GM12878 (cell line): ENCODE data around the gene TPGS2. TPM values are rescaled to one million over a fixed set of nuclear protein-coding genes. Genes with fewer than 3 reads are reported as not detected.

ENCODE experiments used
- ATAC-seq: fragments of 200-7000 bp; cut with Tn5 transposase; 3 replicates; pipeline ENCODE4 v1.9.1; 2020; ENCODE audit warnings: mild to moderate bottlenecking, moderate library complexity
- BruUV-seq: library from RNA; stranded (reverse); fragments of 400-500 nt; replicated peaks from 2 replicates; lab custom pipeline; 2021; lab: Mats Ljungman, UMichigan
- CTCF ChIA-PET: fragments of 300-600 bp; sonication (Branson Sonifier 250); formaldehyde crosslinking; extraction: SDS; loops from one replicate; lab custom pipeline; 2021; ENCODE audit warnings: inconsistent platforms; lab: Yijun Ruan, JAX
- POLR2A ChIA-PET: fragments of 350-600 bp; formaldehyde crosslinking; extraction: SDS; loops from one replicate; lab custom pipeline; 2021; ENCODE audit warnings: inconsistent platforms; lab: Charles Lee
- RAD21 ChIA-PET: fragments of 300-600 bp; sonication (Branson Sonifier 250); formaldehyde crosslinking; loops from one replicate; lab custom pipeline; 2023; ENCODE audit warnings: antibody characterized with exemption; ENCODE audit not compliant: unreplicated experiment; lab: Charles Lee
- SMC1A ChIA-PET: fragments of 300-600 bp; sonication (Branson Sonifier 250); formaldehyde crosslinking; loops from one replicate; lab custom pipeline; 2023; ENCODE audit not compliant: unreplicated experiment, uncharacterized antibody; lab: Charles Lee
- DNase-seq: peaks from one replicate; pipeline ENCODE4 v3.0.0-alpha.2; 2011; ENCODE audit warnings: low read depth, low spot score
- FAIRE-seq: peaks from 3 replicates; lab custom pipeline; 2011; peaks lifted over from hg19 to GRCh38; lab: Jason Lieb, UNC
- H2AFZ ChIP-seq: 2 replicates; pipeline ENCODE4 v1.6.0; 2011; ENCODE audit warnings: low read depth, low read length, control low read depth; ENCODE audit not compliant: control insufficient read depth
- H3K27ac ChIP-seq: 2 replicates; pipeline ENCODE4 v1.5.1; 2011; ENCODE audit warnings: control low read depth; ENCODE audit not compliant: control insufficient read depth, insufficient read depth
- H3K27me3 ChIP-seq, 2 experiments: replicated peaks in 1 of 2; 2 replicates each; pipeline versions ENCODE4 v1.6.0 to v1.6.1; 2011; ENCODE audit warnings: low read length in 1 of 2; ENCODE audit not compliant: control insufficient read depth in 2 of 2, insufficient read depth in 2 of 2
- H3K36me3 ChIP-seq, 2 experiments: 2 replicates each; pipeline ENCODE4 v1.5.1; 2011; ENCODE audit warnings: low read length in 1 of 2; ENCODE audit not compliant: control insufficient read depth in 2 of 2, insufficient read depth in 2 of 2
- H3K4me1 ChIP-seq: 2 replicates; pipeline ENCODE4 v1.6.1; 2011; ENCODE audit warnings: mild to moderate bottlenecking, low read length, moderate library complexity, mixed read lengths; ENCODE audit not compliant: control insufficient read depth, insufficient read depth
- H3K4me2 ChIP-seq: 2 replicates; pipeline ENCODE4 v1.6.0; 2011; ENCODE audit warnings: control low read depth; ENCODE audit not compliant: control insufficient read depth, insufficient read depth
- H3K4me3 ChIP-seq: fragments of 200-600 bp; sonication (generic); 2 replicates; pipeline ENCODE4 v1.5.1; 2016
- H3K79me2 ChIP-seq: 2 replicates; pipeline ENCODE4 v1.6.0; 2011; ENCODE audit warnings: low read length; ENCODE audit not compliant: control insufficient read depth, insufficient read depth
- H3K9ac ChIP-seq: 2 replicates; pipeline ENCODE4 v1.8.0; 2011; ENCODE audit warnings: low read length, control low read depth, mixed read lengths; ENCODE audit not compliant: control insufficient read depth, insufficient read depth
- H3K9me3 ChIP-seq: replicated peaks from 3 replicates; pipeline ENCODE4 v1.5.1; 2011; ENCODE audit warnings: mild to moderate bottlenecking, low read length; ENCODE audit not compliant: control insufficient read depth, insufficient read depth
- H4K20me1 ChIP-seq: 2 replicates; pipeline ENCODE4 v1.6.0; 2011; ENCODE audit not compliant: control insufficient read depth, insufficient read depth
- BRCA1 ChIP-seq: IDR thresholded peaks from 2 replicates; pipeline ENCODE4 v1.6.1; 2011; ENCODE audit warnings: low read depth, low read length, improper control_type of control experiment
- CEBPB ChIP-seq, 2 experiments: fragments of 150-350 bp in 1 of 2; IDR thresholded peaks; 2 replicates each; pipeline ENCODE4 v1.6.1; 2012 to 2014; ENCODE audit warnings: low read depth in 2 of 2, low read length in 2 of 2, borderline replicate concordance in 1 of 2, inconsistent platforms in 1 of 2
- GABPA ChIP-seq: IDR thresholded peaks from 2 replicates; pipeline ENCODE4 v1.6.1; 2014; ENCODE audit warnings: antibody characterized with exemption, low read depth, mild to moderate bottlenecking, inconsistent platforms
- HDAC2 ChIP-seq: fragments of 200-600 bp; sonication (generic); IDR thresholded peaks from 2 replicates; pipeline ENCODE4 v1.6.1; 2017
- IKZF1 ChIP-seq: fragments of 450-650 bp; conservative IDR thresholded peaks from 2 replicates; pipeline ENCODE4 v1.6.1; 2017; ENCODE audit warnings: antibody characterized with exemption, mild to moderate bottlenecking
- JUND ChIP-seq: IDR thresholded peaks from 2 replicates; pipeline ENCODE4 v1.6.1; 2012; ENCODE audit warnings: low read depth, mild to moderate bottlenecking, low read length, improper control_type of control experiment, moderate library complexity
- MEF2A ChIP-seq: IDR thresholded peaks from 2 replicates; pipeline ENCODE4 v1.6.1; 2011; ENCODE audit warnings: low read depth, mild to moderate bottlenecking, low read length, moderate library complexity; ENCODE audit not compliant: insufficient read depth
- NRF1 ChIP-seq: conservative IDR thresholded peaks from 2 replicates; pipeline ENCODE4 v1.6.1; 2011; ENCODE audit warnings: mild to moderate bottlenecking, low read depth, low read length, improper control_type of control experiment
- RELA ChIP-seq: fragments of 450-650 bp; IDR thresholded peaks from 2 replicates; pipeline ENCODE4 v1.8.0; 2014; ENCODE audit warnings: borderline replicate concordance; ENCODE audit not compliant: partially characterized antibody
- STAT1 ChIP-seq: fragments of 450-650 bp; conservative IDR thresholded peaks from 2 replicates; pipeline ENCODE4 v1.6.1; 2014; ENCODE audit warnings: antibody characterized with exemption, mild to moderate bottlenecking
- SUPT20H ChIP-seq: IDR thresholded peaks from 2 replicates; pipeline ENCODE4 v1.6.1; 2011; ENCODE audit warnings: low read depth, mild to moderate bottlenecking, low read length, moderate library complexity, borderline replicate concordance; ENCODE audit not compliant: control insufficient read depth
- WGBS: methylation state at CpG from one replicate; pipeline ENCODE4 v1.1.6; 2016; ENCODE audit warnings: low lambda C conversion rate; ENCODE audit not compliant: insufficient replicate concordance, insufficient coverage; ENCODE audit errors: missing lambda C conversion rate; 5-methylcytosine and 5-hydroxymethylcytosine counted together
- in situ Hi-C: fragments of 300-500 bp; cut with MboI; formaldehyde crosslinking; loops from 9 replicates; pipeline ENCODE4 v1.14.3; 2018; ENCODE audit warnings: mixed read lengths
- intact Hi-C: fragments of 100-400 bp; cut with micrococcal nuclease; formaldehyde crosslinking; loops from one replicate; pipeline ENCODE4 v1.14.2; 2022; ENCODE audit not compliant: unreplicated experiment
- polyA plus RNA-seq, 11 experiments: library from polyadenylated mRNA; depleted of rRNA in 4 of 11; unstranded in 6 of 11; stranded (reverse) in 5 of 11; fragments of >200 nt; fragmentation: Nextera tagmentation in 4 of 11; fragmentation: Illumina TruSeq in 1 of 11; extraction: Ambion mirVana in 4 of 11; extraction: Trizol in 1 of 11; gene quantifications; 1 replicate in 1 of 11; 2 replicates in 10 of 11; pipeline versions ENCODE4 v1.2.1 to v1.2.3, GENCODE V29; 2011 to 2016; ENCODE audit warnings: inconsistent platforms in 2 of 11, missing spikeins in 2 of 11, low read depth in 1 of 11
- total RNA-seq, 4 experiments: library from RNA; depleted of rRNA in 3 of 4; stranded (reverse); fragments of >200 nt in 3 of 4; fragmentation: Illumina TruSeq in 1 of 4; extraction: Trizol in 1 of 4; gene quantifications; 2 replicates each; pipeline versions ENCODE4 v1.2.1 to v1.2.3, GENCODE V29; 2013 to 2021
- TF ChIP-seq, protein P1 (sequence below): fragments of 450-650 bp; IDR thresholded peaks from 2 replicates; pipeline ENCODE4 v1.6.1; 2017; ENCODE audit warnings: mild to moderate bottlenecking, moderate library complexity
- TF ChIP-seq, protein P2 (sequence below): fragments of 150-350 bp; IDR thresholded peaks from 2 replicates; pipeline ENCODE4 v1.6.1; 2014; ENCODE audit warnings: mild to moderate bottlenecking, low read depth, low read length
- TF ChIP-seq, protein P3 (sequence below): fragments of 450-650 bp; formaldehyde crosslinking; IDR thresholded peaks from 2 replicates; pipeline ENCODE4 v1.5.0; 2022; ENCODE audit warnings: mild to moderate bottlenecking, missing genetic modification characterization

TPGS2 gene
- total and polyA plus RNA-seq, 10 of the 15 experiments (the other 5 are each of a cell fraction or from before 2014, with no cell fraction given), result 39.8 to 181 (median 88.9) TPM

- Histone ChIP-seq H2AFZ (no peak overlapping the region), H3K27ac (no peak overlapping the region), H3K4me2 (no peak overlapping the region), H3K4me3 (no peak overlapping the region), H3K27me3 (no peaks in the 10 kb centered on the region), H4K20me1 (no peaks in the 10 kb centered on the region), H3K79me2 (no peaks in the 10 kb centered on the region), H3K9ac (no peak overlapping the region), H3K4me1 (no peaks in the 10 kb centered on the region), H3K36me3 (no peaks in the 10 kb centered on the region), H3K9me3 (peaks cover 3% of the 10 kb centered on the region; the same call in 2 of the 3 replicates)
- WGBS, result 77% methylated on average over 2 of the region's 2 CpGs
- ATAC-seq (no peak), FAIRE-seq (no peak), DNase-seq (no peak)
- no TSS peak for BruUV-seq
- intact Hi-C loops (no loop called here), in situ Hi-C loops (no loop called here)
- RAD21 ChIA-PET, result no interaction called here
- POLR2A ChIA-PET, result no interaction called here
- SMC1A ChIA-PET, result interaction anchor here (1.5 kb wide), 1 partner anchor 12 kb away, joined by 5 read pairs; no protein-coding TSS in a partner anchor
- CTCF ChIA-PET, result interaction anchor here (1.2 kb wide), 2 partner anchors 16 to 164 kb away, joined by 3 read pairs; no protein-coding TSS in a partner anchor
- TF ChIP-seq MEF2A (no peak), GABPA (no peak), HDAC2 (no peak), IKZF1 (no peak), STAT1 (no peak), BRCA1 (no peak), NRF1 (no peak), SUPT20H (no peak), JUND (no peak), CEBPB (IDR thresholded peaks at IDR 0.05; ENCODE audit: borderline replicate concordance in 1 of 2, low read depth in 2 of 2, low read length in 2 of 2) (no peak), RELA (no peak)
- TF ChIP-seq, protein P1, sequence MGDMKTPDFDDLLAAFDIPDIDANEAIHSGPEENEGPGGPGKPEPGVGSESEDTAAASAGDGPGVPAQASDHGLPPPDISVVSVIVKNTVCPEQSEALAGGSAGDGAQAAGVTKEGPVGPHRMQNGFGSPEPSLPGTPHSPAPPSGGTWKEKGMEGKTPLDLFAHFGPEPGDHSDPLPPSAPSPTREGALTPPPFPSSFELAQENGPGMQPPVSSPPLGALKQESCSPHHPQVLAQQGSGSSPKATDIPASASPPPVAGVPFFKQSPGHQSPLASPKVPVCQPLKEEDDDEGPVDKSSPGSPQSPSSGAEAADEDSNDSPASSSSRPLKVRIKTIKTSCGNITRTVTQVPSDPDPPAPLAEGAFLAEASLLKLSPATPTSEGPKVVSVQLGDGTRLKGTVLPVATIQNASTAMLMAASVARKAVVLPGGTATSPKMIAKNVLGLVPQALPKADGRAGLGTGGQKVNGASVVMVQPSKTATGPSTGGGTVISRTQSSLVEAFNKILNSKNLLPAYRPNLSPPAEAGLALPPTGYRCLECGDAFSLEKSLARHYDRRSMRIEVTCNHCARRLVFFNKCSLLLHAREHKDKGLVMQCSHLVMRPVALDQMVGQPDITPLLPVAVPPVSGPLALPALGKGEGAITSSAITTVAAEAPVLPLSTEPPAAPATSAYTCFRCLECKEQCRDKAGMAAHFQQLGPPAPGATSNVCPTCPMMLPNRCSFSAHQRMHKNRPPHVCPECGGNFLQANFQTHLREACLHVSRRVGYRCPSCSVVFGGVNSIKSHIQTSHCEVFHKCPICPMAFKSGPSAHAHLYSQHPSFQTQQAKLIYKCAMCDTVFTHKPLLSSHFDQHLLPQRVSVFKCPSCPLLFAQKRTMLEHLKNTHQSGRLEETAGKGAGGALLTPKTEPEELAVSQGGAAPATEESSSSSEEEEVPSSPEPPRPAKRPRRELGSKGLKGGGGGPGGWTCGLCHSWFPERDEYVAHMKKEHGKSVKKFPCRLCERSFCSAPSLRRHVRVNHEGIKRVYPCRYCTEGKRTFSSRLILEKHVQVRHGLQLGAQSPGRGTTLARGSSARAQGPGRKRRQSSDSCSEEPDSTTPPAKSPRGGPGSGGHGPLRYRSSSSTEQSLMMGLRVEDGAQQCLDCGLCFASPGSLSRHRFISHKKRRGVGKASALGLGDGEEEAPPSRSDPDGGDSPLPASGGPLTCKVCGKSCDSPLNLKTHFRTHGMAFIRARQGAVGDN, result no peak
- TF ChIP-seq, protein P2, sequence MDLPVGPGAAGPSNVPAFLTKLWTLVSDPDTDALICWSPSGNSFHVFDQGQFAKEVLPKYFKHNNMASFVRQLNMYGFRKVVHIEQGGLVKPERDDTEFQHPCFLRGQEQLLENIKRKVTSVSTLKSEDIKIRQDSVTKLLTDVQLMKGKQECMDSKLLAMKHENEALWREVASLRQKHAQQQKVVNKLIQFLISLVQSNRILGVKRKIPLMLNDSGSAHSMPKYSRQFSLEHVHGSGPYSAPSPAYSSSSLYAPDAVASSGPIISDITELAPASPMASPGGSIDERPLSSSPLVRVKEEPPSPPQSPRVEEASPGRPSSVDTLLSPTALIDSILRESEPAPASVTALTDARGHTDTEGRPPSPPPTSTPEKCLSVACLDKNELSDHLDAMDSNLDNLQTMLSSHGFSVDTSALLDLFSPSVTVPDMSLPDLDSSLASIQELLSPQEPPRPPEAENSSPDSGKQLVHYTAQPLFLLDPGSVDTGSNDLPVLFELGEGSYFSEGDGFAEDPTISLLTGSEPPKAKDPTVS, result no peak
- TF ChIP-seq, protein P3, sequence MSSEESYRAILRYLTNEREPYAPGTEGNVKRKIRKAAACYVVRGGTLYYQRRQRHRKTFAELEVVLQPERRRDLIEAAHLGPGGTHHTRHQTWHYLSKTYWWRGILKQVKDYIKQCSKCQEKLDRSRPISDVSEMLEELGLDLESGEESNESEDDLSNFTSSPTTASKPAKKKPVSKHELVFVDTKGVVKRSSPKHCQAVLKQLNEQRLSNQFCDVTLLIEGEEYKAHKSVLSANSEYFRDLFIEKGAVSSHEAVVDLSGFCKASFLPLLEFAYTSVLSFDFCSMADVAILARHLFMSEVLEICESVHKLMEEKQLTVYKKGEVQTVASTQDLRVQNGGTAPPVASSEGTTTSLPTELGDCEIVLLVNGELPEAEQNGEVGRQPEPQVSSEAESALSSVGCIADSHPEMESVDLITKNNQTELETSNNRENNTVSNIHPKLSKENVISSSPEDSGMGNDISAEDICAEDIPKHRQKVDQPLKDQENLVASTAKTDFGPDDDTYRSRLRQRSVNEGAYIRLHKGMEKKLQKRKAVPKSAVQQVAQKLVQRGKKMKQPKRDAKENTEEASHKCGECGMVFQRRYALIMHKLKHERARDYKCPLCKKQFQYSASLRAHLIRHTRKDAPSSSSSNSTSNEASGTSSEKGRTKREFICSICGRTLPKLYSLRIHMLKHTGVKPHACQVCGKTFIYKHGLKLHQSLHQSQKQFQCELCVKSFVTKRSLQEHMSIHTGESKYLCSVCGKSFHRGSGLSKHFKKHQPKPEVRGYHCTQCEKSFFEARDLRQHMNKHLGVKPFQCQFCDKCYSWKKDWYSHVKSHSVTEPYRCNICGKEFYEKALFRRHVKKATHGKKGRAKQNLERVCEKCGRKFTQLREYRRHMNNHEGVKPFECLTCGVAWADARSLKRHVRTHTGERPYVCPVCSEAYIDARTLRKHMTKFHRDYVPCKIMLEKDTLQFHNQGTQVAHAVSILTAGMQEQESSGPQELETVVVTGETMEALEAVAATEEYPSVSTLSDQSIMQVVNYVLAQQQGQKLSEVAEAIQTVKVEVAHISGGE (CRISPR knock-in tag), result no peak
Measured at GRCh38 chr18:36851202-36851590, 22.4 kb upstream of the TPGS2 start.
